ENCODE data around the gene RANBP1.

DNA sequence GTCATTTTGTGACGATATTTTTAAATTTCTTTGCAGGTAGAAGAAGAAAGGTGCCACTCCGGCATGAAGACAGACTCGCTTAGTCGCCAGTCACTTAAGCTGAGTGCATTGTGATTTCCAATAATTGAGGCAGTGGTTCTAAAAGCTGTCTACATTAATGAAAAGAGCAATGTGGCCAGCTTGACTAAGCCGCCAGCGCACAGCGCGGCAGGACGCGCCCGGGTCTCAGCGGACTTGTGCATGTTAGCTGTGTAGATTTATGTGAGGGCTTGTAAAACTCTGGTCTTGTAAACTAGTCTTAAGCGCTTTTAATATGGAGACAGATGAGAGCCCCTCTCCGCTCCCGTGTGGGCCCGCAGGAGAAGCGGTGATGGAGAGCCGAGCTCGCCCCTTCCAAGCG, 30.3 kb upstream of the RANBP1 start:
- TF ChIP-seq, protein P1, sequence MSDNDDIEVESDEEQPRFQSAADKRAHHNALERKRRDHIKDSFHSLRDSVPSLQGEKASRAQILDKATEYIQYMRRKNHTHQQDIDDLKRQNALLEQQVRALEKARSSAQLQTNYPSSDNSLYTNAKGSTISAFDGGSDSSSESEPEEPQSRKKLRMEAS (IDR thresholded peaks at IDR 0.05), result no peak
- no peak for TF ChIP-seq NFIC (IDR thresholded peaks at IDR 0.05)
- no peak for TF ChIP-seq YY1 (IDR thresholded peaks at IDR 0.05; ENCODE audit: low read depth)
- TF ChIP-seq EP300 (IDR thresholded peaks at IDR 0.05; ENCODE audit: borderline replicate concordance), result no peak
- TF ChIP-seq RAD21 (IDR thresholded peaks at IDR 0.05; ENCODE audit: low read depth), result no peak
- TF ChIP-seq TAF1 (IDR thresholded peaks at IDR 0.05; ENCODE audit: low read depth), result no peak
- no peak for TF ChIP-seq CREB1 (IDR thresholded peaks at IDR 0.05; ENCODE audit: low read depth)
- TF ChIP-seq, protein P2, sequence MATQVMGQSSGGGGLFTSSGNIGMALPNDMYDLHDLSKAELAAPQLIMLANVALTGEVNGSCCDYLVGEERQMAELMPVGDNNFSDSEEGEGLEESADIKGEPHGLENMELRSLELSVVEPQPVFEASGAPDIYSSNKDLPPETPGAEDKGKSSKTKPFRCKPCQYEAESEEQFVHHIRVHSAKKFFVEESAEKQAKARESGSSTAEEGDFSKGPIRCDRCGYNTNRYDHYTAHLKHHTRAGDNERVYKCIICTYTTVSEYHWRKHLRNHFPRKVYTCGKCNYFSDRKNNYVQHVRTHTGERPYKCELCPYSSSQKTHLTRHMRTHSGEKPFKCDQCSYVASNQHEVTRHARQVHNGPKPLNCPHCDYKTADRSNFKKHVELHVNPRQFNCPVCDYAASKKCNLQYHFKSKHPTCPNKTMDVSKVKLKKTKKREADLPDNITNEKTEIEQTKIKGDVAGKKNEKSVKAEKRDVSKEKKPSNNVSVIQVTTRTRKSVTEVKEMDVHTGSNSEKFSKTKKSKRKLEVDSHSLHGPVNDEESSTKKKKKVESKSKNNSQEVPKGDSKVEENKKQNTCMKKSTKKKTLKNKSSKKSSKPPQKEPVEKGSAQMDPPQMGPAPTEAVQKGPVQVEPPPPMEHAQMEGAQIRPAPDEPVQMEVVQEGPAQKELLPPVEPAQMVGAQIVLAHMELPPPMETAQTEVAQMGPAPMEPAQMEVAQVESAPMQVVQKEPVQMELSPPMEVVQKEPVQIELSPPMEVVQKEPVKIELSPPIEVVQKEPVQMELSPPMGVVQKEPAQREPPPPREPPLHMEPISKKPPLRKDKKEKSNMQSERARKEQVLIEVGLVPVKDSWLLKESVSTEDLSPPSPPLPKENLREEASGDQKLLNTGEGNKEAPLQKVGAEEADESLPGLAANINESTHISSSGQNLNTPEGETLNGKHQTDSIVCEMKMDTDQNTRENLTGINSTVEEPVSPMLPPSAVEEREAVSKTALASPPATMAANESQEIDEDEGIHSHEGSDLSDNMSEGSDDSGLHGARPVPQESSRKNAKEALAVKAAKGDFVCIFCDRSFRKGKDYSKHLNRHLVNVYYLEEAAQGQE (IDR thresholded peaks at IDR 0.05; ENCODE audit: low read depth), result no peak
- no peak for TF ChIP-seq CEBPB (IDR thresholded peaks at IDR 0.05)
- TF ChIP-seq, protein P3, sequence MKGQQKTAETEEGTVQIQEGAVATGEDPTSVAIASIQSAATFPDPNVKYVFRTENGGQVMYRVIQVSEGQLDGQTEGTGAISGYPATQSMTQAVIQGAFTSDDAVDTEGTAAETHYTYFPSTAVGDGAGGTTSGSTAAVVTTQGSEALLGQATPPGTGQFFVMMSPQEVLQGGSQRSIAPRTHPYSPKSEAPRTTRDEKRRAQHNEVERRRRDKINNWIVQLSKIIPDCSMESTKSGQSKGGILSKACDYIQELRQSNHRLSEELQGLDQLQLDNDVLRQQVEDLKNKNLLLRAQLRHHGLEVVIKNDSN (IDR thresholded peaks at IDR 0.05), result no peak
